IPS-NIHi7 (cell line): ENCODE measurements around the gene B9D2.

Source experiments
- DNase-seq: peaks from one replicate; pipeline ENCODE4 v3.0.0; 2012; ENCODE audit warnings: mixed read lengths; ENCODE audit errors: extremely low spot score

Gene B9D2

DNA sequence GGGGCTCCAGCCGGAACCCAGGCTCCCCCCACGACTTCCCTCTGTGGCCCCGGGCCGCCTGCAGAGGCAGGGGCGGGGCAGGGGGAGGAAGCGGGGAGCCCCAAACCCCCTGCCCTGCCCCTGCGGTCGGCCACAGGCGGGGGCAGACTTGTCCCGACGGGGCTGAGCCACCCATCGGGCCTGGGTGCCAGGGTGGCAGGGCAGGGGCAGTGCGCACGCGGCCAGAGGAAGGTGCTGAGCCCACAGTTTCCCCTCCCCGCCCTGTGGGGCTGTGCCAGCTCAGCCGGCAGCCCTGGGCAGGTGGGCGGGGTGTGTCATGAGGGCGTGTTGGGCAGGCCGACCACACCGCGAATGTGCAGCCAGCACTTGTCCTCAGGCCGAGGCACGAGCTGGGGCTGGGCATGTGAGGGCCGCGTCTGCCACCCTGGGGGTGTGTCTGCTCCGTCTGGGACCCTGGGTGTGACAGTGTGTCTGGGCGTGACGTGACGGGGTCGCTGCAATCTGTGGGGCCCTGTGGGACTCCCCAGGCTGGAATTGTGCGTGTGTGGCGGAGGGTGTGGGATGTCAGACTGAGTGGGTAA, 36.3 kb downstream of the B9D2 start:
- no peak for DNase-seq

DNA sequence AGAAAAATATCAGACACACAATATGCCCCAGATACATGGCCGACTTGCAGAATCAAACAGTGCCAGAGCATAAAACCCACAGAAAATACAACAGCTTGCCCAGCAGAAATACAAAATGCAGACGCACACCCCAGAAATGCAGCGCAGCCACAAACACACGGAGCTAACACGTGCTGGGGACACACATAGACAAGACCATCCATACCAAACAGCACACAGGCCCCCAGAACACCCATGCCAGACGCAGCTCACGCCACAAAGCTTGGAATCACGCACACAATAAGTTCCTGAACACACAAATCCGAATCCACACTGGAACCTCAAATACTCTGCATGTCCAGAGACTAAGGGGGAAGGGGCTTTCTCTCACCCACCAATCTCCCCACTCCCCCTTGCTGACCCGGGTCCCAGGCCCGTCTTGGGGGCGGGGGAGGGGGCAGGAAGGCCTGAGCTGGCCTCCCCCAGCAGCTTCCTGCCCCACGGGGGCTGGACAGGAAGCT, 36.8 kb downstream of the B9D2 start:
- DNase-seq: no peak

DNA sequence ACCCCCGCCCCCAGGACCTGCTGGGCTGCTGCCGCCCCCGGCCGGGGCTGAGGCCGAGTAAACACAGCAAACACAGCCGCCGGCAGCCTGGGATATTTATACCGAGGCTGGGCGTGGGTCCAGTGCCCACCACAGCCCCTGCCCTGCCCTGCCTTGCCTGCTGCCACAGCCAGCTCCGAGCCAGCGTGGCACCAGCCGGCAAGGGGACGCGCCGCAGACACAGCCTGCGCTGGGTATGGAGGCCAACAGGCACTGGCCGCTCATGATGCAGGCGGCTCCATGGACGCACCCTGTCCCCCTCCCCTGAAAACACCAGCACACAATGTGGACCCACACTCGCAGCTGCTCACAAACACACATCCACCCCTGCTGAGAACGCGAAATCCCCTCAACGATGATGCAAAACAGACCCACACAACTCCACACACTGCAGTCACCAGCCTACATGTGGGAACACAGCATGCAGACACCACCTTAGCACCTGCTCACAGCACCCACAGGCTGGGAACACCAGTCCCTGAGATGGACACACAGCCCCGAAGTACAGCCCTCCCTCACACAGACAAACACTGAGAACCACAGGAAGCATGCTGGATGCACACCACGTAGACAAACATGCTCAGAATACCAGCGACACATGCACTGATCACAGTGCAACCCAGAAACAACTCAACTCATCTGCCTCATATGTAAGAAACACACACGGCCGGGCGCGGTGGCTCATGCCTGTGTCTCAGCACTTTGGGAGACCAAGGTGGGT, 37.8 kb downstream of the B9D2 start:
- no peak for DNase-seq

DNA sequence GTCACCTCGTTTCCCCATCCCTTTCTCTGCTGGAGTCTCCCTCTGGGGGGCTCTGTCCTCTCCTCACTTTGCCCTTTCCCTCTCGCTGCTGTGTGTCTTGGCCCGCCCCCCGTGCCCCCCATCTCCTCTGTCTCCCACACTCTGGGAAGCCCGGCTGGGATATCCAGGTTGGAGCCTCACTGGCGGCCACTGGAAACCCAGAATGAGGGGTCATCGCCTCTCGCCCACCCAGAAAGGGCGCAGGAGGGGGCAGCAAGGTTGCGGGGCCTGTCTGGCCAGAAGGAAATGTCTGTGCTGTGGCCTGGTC, 38.4 kb downstream of the B9D2 start:
- no peak for DNase-seq

DNA sequence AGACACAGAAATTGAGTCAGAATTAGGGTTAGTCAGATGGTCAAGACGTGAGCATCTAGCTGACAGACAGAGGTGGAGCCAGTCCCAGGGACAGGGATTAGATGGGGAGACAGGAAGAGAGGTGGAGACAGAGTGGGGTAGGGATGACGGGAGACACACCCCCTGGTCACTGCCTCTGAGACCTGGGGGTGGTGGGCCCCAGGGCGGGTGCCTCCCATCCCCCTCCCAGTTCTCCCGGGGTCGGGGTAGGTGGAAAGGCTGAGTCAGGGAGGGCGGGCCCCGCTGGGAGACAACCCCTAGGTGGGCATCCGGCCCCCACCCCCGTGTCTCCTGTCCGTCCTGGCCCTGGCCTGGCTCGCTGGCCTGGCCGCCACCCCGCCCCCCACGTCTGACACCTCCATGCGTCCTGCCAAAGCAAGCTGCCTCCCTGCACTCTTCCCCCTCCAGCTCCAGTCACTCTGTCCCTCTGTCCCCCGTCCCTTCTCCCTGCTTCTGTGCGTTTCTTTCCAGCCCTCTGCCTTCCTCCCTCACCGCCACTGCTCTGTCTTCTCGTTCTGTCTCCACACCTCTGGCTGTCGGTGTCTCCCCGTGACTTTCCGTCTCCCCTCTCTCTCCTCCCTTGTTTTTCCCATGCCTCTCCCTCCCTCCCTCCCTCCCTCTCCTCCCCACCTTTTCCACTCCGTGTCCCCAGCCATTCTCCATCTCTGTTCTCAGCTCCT, 38.9 kb downstream of the B9D2 start:
- DNase-seq: peak; percentile 91

DNA sequence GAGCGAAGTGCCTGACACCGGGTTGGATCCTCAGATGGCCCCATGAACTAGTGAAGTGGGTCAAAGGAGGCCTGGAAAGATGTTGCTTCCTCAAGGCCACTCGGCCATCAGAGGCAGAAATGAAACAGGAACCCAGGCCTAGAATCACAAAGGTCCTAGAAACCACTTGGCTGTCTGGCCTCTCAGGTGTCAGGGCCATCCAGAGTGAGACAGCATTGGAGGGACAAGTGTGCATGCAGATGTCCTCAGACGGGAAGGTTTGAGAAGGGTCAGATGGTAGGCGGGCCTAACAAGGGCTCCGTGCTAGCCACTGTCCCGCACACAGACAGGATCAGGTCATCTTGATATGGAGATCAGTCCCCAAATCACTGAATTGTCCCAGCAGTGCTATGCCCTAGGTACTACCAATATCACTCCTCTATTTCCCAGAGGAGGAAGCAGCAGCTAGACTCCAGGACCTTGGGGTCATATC, 39.7 kb downstream of the B9D2 start:
- no peak for DNase-seq

DNA sequence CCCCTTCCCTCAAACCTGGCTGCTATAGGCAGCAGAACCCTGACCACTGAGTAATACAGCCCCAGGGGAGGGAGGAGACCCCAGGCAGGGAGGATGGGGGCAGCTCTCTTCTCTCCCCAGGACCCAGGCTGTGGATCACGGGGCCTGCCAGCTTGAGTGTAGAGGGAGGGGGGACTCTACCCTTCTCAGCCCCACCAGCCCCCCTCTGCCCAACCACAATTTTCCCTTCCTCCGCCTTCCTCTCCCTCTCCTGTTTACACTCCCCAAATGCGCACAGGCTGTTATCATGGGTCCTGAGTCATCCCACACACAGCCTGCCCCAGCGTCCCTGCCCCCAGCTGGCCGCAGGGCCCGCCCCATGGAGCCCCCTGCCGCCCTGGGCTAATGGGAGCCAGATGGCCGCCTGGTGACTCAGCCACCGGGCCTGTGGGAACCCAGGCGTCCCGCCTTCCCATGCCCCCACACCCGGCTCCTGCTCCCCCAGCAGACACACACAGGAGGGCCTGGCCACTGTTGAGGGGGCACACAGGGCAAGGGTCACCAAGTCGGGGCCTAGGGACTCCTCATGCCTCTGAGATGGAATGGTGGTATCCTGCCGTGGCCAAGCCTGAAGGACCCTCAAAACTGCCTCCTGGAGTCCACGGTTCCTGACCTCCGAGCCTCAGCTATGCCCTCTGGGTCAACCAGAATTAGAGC, 40.4 kb downstream of the B9D2 start:
- peak; percentile 67 for DNase-seq

DNA sequence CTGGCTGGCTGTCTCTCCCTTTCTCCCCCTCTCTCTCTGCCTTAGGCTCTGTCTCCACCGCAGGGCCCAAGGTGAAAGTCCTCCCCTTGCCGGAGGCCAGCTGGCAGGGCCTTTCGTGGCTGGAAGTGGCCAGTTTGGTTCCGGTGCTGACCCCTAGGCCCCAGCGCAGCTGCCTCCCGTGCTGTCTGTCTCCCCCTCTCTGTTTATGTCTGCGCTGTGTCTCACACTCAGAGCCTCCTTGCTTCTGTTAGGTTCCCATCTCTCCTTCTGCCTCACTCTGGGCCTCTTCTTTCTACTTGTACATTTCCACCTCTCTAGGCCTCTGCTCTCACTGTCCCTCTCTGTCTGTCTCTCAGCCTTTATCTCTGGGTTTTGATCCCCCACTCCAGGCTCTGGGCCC, 40.9 kb downstream of the B9D2 start:
- no peak for DNase-seq

DNA sequence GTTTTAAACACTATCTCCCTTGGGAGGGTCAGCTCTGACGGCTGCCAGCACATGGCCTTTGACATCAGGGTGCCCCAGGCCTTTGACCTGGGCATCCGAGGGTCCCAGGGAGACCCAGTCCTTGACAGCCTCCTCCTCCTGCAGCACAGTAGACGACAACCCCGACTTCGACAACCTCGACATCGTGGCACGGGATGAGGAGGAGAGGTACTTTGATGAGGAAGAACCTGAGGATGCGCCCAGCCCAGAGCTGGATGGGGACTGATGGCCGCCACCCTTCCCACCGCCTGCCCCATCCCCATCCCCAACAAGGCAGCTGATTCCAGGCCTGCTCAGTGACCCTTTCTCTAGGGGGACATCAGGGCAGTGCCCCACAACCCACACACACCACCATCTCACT, 41.5 kb downstream of the B9D2 start:
- DNase-seq: no peak

DNA sequence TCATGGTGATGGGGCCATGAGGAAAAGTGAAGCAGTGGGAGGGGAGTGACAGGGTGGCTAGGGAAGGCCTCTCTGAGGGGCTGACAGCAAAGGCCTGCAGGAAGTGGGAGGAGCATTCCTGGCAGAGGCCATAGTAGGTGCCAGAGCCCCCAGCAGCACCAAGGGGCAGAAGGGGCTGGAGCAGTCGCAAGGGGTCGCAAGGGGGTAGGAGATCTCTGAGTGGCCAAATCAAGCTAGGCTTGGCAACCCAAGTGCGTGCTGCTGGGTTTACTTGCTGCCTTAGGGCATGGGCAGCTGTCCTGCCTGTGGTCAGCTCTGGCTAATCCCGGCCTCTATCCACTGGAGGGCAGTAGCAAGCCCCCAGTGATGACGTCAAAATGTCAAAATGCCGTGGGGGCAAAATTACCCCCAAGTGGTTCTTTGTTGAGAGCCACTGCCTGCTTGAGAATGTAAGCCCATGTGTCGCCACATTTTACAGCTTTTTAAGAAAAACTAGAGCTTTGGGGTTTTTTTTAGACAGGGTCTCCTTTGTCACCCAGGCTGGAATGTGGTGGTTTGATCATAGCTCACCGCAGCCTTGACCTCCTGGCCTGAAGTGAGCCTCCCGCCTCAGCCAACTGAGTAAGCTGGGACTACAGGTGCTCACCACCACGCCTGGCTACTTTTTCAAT, 42.2 kb downstream of the B9D2 start:
- DNase-seq: peak; percentile 79

DNA sequence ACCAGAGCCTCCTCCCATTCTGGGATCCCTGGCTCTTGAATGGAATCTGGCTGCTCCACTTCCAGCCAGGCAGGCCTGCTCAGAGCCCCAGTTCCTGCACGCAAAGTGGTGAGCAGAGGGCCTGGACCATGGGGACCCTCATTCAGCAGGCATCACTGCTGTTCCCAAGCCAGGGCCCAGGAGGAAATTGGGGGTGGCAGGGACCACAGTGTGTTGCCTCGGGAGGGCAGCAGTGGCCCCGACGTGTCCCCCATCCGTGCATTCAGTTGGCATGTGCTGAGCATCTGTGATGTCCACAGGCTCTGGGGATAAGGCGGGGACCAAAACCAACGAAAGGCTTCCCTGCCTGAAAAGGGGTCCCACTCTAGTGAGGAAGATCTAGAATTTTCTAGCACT, 42.7 kb downstream of the B9D2 start:
- DNase-seq: no peak

DNA sequence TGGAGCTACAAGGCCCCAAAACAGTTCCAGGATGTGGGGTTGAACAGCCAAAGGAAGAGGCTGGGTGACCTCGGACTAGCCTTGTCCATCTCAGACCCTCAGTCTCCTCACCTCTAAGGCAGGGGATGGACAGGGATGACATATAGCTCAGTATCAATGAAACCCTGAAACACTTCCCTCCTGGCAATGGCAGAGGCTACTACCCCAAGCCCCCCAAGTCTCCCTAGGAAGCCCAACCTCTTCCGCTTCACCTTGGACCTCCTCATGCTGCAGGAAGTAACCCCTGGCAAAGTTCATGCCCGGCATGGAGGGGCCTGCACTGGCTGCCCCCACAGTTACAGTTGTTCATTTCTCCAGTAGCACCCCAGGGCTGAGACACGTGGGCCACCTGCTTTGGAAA, 43.4 kb downstream of the B9D2 start:
- no peak for DNase-seq

DNA sequence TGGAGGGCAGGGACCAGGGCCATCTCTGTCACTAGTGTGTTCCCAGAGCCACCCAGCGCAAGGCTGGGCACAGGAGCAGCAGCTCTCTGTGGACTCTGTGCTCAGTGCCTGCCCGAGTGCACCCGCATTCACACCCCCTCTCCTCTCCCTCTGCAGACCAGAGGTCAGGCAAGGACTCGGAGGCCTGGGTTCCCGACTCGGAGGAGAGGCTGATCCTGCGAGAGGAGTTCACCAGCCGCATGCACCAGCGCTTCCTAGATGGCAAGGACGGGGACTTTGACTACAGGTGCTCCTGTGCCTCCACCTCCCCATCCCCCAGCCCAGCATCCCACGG, 43.8 kb downstream of the B9D2 start:
- DNase-seq: no peak

DNA sequence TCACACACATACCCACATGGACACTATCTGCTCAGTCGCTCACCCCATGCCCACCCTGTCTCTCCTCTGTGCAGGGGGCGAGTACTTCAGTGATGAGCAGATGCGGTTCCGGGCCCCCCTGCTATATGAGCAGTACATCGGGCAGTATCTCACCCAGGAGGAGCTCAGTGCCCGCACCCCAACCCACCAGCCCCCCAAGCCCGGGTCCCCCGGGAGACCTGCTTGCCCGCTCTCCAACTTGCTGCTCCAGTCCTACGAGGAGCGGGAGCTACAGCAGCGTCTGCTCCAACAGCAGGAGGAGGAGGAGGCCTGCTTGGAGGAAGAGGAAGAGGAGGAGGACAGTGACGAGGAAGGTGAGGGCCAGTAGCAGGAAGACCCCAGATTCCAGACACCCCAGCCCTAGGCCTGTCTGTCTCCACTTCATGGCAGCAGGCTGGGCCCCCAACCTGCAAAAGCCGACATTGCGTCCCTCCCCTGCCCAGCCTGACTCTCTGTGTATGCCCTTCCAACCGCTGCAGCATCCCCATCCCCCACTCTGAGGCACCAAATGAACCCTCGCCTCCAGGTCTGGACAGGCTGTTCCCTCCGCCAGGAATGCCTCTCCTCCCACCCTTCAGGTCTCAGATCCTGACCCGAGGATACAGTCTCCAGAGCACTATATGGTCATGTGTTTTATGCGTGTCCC, 44.3 kb downstream of the B9D2 start:
- DNase-seq: no peak

DNA sequence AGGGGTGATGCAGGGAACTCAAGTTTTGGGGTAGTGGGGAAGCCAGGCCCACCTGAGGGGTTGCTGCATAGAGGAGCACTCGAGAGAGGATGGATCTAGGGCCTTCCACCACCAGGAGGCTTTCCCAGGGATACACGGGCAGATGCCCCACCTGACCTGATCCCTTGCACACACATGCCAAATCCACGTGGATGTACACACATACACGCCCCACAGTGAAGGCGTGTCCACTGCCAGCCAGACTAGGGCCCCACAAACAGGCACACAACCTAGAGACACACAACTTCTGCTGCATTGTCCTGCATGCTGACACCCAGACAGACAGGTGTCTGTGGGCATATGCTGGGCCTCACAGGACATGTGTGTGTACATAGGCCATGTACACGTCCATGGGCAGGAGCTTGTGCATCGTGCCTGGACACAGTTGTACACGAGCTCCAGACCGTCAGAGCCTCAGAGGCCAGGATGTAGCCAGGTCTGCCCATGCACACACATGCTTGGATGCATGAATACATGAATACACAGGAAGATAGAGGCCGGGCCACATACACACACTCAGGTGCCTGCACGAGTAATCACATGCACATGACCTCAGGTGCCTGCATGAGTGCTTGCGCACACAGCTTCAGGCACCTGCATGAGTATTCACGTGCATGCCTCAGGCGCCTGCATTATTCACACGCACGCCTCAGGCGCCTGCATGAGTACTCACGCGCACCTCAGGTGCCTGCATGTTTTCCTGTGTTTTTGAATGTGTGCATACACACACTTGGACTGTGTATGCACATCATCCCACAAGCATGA, 45.1 kb downstream of the B9D2 start:
- DNase-seq: no peak

DNA sequence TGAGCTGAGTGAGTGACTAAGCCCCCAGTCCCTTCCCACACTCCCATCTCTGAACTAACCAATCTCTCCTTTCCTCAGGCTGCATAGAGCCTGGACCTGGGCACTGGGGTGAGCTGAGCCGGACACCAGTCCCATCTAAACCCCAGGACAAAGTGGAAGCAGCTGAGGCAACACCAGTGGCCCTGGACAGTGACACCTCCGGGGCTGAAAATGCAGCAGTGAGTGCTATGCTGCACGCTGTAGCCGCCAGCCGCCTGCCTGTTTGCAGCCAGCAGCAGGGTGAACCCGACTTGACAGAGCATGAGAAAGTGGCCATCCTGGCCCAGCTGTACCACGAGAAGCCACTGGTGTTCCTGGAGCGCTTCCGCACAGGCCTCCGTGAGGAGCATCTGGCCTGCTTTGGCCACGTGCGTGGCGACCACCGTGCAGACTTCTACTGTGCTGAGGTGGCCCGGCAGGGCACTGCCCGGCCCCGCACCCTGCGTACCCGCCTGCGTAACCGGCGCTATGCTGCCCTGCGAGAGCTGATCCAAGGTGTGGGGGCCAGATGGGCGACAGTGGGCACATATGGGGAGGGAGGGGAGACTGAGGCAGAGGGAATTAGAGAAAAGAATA, 47.5 kb downstream of the B9D2 start:
- DNase-seq: no peak

DNA sequence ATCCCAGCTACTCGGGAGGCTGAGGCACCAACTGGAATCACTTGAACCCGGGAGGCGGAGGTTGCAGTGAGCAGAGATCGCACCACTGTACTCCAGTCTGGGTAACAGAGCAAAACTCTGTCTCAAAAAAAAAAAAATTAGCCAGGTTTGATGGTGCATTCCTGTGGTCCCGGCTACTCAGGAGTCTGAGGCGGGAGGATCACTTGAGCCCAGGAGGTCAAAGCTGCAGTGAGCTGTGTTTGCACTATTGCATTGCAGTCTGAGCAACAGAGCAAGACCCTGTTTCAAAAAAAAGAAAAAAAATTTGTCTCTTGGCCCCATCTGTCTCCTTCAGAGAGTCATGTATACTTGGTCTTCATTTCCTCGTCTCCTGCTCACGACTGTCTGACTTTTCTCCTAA, 52.3 kb downstream of the B9D2 start:
- no peak for DNase-seq

DNA sequence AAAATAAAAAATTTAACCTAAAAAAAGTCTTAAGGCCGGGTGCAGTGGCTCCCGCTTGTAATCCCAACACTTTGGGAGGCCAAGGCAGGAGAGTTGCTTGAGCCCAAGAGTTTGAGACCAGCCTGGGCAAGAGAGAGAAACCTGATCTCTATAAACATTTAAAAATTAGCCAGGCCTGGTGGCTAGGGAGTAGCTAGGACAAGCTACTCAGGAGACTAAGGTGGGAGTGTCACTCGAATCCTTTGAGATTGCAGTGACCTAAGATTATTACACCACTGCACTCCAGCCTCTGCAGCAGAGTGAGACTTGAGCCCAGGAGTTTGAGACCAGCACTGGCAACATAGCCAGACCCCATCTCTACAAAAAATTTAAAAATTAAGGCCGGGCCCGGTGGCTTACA, 52.9 kb downstream of the B9D2 start:
- no peak for DNase-seq

DNA sequence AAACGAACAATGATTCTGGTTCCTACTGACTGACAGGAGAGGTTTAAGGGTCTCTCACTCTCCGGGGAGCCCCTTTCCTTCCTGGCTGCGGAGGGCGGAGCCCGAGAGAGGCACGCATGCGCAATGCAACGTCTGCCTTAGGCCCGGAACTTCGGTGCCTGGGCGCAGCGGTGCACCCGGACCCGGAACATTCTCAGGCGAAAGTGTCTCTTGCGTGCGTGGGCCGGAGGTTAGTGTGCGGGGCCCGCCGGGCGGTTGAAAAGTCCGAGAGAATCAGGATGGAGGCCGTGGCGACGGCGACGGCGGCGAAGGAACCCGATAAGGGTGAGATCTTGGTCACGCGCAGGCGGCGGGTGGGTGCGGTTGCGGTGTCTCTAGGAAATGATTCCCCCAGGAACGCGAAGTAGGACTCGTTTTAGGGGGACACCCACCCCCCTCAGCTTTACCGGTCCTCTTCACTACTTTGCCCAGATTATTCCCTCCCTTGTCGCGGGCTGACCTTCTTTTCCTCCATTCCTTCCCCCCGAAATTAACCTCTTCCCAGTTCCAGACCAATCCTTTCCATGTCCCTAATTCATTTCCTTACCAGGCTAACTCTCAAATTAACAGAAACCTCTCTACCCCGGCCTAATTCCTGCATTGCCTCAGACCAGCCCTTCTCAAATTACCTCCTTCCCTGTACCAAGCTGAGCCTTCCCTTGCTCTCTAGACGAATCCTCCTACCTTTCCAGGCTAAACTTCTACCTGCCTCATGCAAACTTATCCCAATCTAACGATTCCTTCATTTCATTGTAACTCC, 53.7 kb downstream of the B9D2 start, which contains the start of gene CCDC97:
TSS of gene CCDC97 (plus strand) at position 140 of the 799 bp plus-strand sequence. CDS start at position 279, 139 bp downstream.
- DNase-seq: peak; percentile 92
